Panc1 (cell line): ENCODE results near the gene SKIC8. TPM values are rescaled to one million over a fixed set of nuclear protein-coding genes. Genes with fewer than 3 reads are reported as not detected.

ENCODE experiments used
- ATAC-seq: fragments of 200-7000 bp; cut with Tn5 transposase; 2 replicates; pipeline ENCODE4 v1.9.1; 2020; ENCODE audit warnings: mild to moderate bottlenecking, moderate library complexity
- BruUV-seq: library from RNA; stranded (reverse); fragments of 400-500 nt; replicated peaks from 2 replicates; lab custom pipeline; 2021; lab: Mats Ljungman, UMichigan
- CTCF ChIA-PET: fragments of 300-600 bp; sonication (Branson Sonifier 250); formaldehyde crosslinking; loops from one replicate; lab custom pipeline; 2022; ENCODE audit warnings: antibody characterized with exemption; lab: Charles Lee
- POLR2A ChIA-PET: fragments of 300-600 bp; sonication (Branson Sonifier 250); formaldehyde crosslinking; loops from one replicate; lab custom pipeline; 2022; ENCODE audit warnings: antibody characterized with exemption; lab: Charles Lee
- DNase-seq: peaks from one replicate; pipeline ENCODE4 v3.0.0-alpha.2; 2010; ENCODE audit warnings: low read depth, low spot score
- H3K27ac ChIP-seq: 2 replicates; pipeline ENCODE4 v1.5.1; 2011; ENCODE audit warnings: mild to moderate bottlenecking, low read length, inconsistent platforms
- H3K27me3 ChIP-seq: fragments of 200-500 bp; sonication (Bioruptor generic); 2 replicates; pipeline ENCODE4 v1.6.0; 2014; ENCODE audit warnings: low read length, inconsistent platforms; ENCODE audit not compliant: control insufficient read depth, insufficient read depth
- H3K36me3 ChIP-seq: fragments of 200-500 bp; sonication (Bioruptor generic); 2 replicates; pipeline ENCODE4 v1.5.1; 2014; ENCODE audit warnings: inconsistent platforms, mild to moderate bottlenecking, low read length, moderate library complexity; ENCODE audit not compliant: control insufficient read depth, insufficient read depth
- H3K4me1 ChIP-seq: 2 replicates; pipeline ENCODE4 v1.5.1; 2011; ENCODE audit warnings: inconsistent platforms, mild to moderate bottlenecking, low read length, moderate library complexity; ENCODE audit not compliant: control insufficient read depth, insufficient read depth
- H3K4me3 ChIP-seq, 2 experiments: 2 replicates each; pipeline ENCODE4 v1.5.1; 2011 to 2012; ENCODE audit warnings: low read depth in 2 of 2, low read length in 2 of 2, mild to moderate bottlenecking in 2 of 2, inconsistent platforms in 1 of 2, moderate library complexity in 1 of 2
- H3K9me3 ChIP-seq: fragments of 200-500 bp; sonication (Bioruptor generic); 2 replicates; pipeline ENCODE4 v1.5.1; 2014; ENCODE audit warnings: low read depth, mild to moderate bottlenecking, inconsistent platforms, low read length, moderate library complexity; ENCODE audit not compliant: control insufficient read depth, insufficient read depth
- CTCF ChIP-seq: fragments of 450-650 bp; IDR thresholded peaks from 2 replicates; pipeline ENCODE4 v1.5.1; 2017; ENCODE audit warnings: mild to moderate bottlenecking
- POLR2AphosphoS5 ChIP-seq: IDR thresholded peaks from 2 replicates; pipeline ENCODE4 v1.6.1; 2012; ENCODE audit warnings: mild to moderate bottlenecking, low read depth, low read length, moderate library complexity
- SIN3A ChIP-seq: IDR thresholded peaks from 2 replicates; pipeline ENCODE4 v1.6.1; 2012; ENCODE audit warnings: low read depth, mild to moderate bottlenecking, low read length, moderate library complexity, borderline replicate concordance; ENCODE audit not compliant: insufficient read depth
- TCF7L2 ChIP-seq: IDR thresholded peaks from 2 replicates; pipeline ENCODE4 v1.6.1; 2011; ENCODE audit warnings: mild to moderate bottlenecking, low read depth, low read length, inconsistent platforms
- in situ Hi-C: cut with HindIII; loops from 2 replicates; pipeline ENCODE4 v1.10.0; 2016; ENCODE audit warnings: low sequenced_read_pairs, low pct_unique_long_range_greater_than_20kb
- intact Hi-C: fragments of 100-400 bp; cut with micrococcal nuclease; formaldehyde crosslinking; loops from one replicate; pipeline ENCODE4 v1.10.0; 2022; ENCODE audit not compliant: unreplicated experiment
- total RNA-seq: library from RNA; stranded (reverse); gene quantifications from one replicate; pipeline ENCODE4 v1.2.1, GENCODE V29; 2021; ENCODE audit not compliant: unreplicated experiment
- TF ChIP-seq, protein P1 (sequence below), 2 experiments: IDR thresholded peaks; 2 replicates each; pipeline ENCODE4 v1.6.1; 2011 to 2012; ENCODE audit warnings: low read depth in 2 of 2, control low read depth in 1 of 2, low read length in 1 of 2, mild to moderate bottlenecking in 1 of 2, moderate library complexity in 1 of 2; ENCODE audit not compliant: insufficient read depth in 1 of 2

SKIC8 gene
- total RNA-seq, 1 experiment from 2014 or later = 66.3 TPM

DNA sequence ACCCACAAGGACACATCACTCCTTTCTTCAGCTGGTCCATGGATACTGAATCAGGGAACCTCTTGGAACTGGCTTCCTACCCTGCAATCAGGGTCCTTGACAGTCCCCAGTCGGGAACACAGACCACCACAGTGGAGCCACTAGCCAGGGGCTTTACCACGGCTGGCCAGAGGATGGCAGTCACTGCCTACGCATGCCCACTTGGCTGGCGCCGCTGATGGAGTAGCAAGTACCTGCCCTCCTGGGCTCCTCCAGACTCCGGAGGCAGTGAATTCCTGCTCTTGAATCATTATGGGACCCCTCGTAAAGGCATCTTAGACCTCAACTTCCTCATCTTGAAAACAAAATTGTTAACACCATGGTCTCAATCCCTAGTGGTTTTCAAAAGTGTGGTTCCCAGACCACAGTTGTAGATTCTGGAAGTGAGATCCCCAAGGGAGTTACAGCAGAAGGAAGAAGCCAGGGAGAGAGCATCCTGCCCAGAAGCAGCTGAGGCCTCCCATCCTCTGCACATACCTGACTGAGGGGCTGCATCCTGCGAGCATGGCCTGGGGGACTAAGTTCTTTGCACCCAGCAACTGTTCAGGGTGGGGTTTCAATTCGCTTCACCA lies 9.1 kb upstream of the SKIC8 start:
- no TSS peak for BruUV-seq
- DNase-seq = peak; percentile 46
- Histone ChIP-seq H3K4me1 (peaks cover 5% of the 10 kb centered on the region; the same call in 1 of the 2 replicates), H3K4me3 (no peak overlapping the region; a peak in 1 of 4 replicates), H3K36me3 (no peaks in the 10 kb centered on the region), H3K27me3 (no peaks in the 10 kb centered on the region), H3K27ac (no peak overlapping the region; the same call in 1 of the 2 replicates), H3K9me3 (no peaks in the 10 kb centered on the region)
- POLR2A ChIA-PET = interaction anchor here (0.6 kb wide), 1 partner anchor 399 kb away, joined by 3 read pairs; no protein-coding TSS in a partner anchor
- intact Hi-C loops = loop anchor here (2.0 to 5.0 kb wide), 3 partner anchors 106 to 174 kb away; no protein-coding TSS in a partner anchor
- peak; percentile 95 for ATAC-seq
- CTCF ChIA-PET = interaction anchor here (0.7 to 1.9 kb wide), 4 partner anchors 9 to 114 kb away, joined by 3 to 8 read pairs (median 4); partner anchors contain the start of gene SKIC8
- in situ Hi-C loops = no loop called here
- TF ChIP-seq CTCF = peak; percentile 96
- no peak for TF ChIP-seq POLR2AphosphoS5

DNA sequence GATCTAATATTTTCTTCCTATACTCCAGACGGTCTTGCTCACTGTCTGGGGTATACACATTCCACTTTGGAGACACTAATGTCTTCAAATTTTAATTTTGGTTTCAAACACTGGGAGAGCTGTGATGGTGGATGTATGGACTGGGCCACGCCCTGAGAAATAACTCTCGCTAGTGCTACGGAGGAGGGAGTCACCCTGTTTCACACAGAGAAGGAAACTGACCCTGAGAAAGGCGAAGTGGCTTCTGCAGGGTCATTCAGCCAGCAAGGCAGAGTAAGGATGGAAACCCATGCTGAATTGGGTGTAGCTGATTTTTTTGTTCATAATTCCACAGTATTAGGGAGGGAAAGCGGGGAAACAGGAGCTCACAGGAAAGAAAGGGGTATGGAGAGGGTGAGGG lies 8.6 kb upstream of the SKIC8 start:
- H3K4me3 ChIP-seq = no peak overlapping the region; a peak in 1 of 4 replicates
- in situ Hi-C loops (no loop called here), intact Hi-C loops (loop anchor here (2.0 to 5.0 kb wide), 3 partner anchors 107 to 174 kb away; no protein-coding TSS in a partner anchor)
- BruUV-seq = no TSS peak
- peak overlapping the region; percentile 55; the same call in 1 of the 2 replicates for H3K27ac ChIP-seq
- ATAC-seq = peak; percentile 35
- no peaks in the 10 kb centered on the region for H3K27me3 ChIP-seq
- ChIA-PET CTCF (interaction anchor here (0.5 to 1.9 kb wide), 5 partner anchors 8 to 259 kb away, joined by 3 to 8 read pairs (median 3); partner anchors contain the start of gene SKIC8), POLR2A (no interaction called here)
- H3K9me3 ChIP-seq = no peaks in the 10 kb centered on the region
- no peak for DNase-seq
- no peaks in the 10 kb centered on the region for H3K36me3 ChIP-seq
- TF ChIP-seq TCF7L2 = no peak
- no peak for TF ChIP-seq SIN3A
- TF ChIP-seq, protein P1, sequence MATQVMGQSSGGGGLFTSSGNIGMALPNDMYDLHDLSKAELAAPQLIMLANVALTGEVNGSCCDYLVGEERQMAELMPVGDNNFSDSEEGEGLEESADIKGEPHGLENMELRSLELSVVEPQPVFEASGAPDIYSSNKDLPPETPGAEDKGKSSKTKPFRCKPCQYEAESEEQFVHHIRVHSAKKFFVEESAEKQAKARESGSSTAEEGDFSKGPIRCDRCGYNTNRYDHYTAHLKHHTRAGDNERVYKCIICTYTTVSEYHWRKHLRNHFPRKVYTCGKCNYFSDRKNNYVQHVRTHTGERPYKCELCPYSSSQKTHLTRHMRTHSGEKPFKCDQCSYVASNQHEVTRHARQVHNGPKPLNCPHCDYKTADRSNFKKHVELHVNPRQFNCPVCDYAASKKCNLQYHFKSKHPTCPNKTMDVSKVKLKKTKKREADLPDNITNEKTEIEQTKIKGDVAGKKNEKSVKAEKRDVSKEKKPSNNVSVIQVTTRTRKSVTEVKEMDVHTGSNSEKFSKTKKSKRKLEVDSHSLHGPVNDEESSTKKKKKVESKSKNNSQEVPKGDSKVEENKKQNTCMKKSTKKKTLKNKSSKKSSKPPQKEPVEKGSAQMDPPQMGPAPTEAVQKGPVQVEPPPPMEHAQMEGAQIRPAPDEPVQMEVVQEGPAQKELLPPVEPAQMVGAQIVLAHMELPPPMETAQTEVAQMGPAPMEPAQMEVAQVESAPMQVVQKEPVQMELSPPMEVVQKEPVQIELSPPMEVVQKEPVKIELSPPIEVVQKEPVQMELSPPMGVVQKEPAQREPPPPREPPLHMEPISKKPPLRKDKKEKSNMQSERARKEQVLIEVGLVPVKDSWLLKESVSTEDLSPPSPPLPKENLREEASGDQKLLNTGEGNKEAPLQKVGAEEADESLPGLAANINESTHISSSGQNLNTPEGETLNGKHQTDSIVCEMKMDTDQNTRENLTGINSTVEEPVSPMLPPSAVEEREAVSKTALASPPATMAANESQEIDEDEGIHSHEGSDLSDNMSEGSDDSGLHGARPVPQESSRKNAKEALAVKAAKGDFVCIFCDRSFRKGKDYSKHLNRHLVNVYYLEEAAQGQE (IDR thresholded peaks at IDR 0.05; ENCODE audit: insufficient read depth in 1 of 2, low read depth in 2 of 2, low read length in 1 of 2) = no peak
- no peak for TF ChIP-seq CTCF
- no peak for TF ChIP-seq POLR2AphosphoS5
- H3K4me1 ChIP-seq = peaks cover 5% of the 10 kb centered on the region; the same call in 1 of the 2 replicates
